Activated CD8-positive, alpha-beta memory T cell treated with anti-CD3 and anti-CD28 coated beads, Interleukin-2, amount 10 ng/mL, durations not matched to agents 7 days and 5 days (primary cell): ENCODE results near the gene NES. TPM values are rescaled to one million over a fixed set of nuclear protein-coding genes. Genes with fewer than 3 reads are reported as not detected.

Experiments
- ATAC-seq: fragments of 150-1000 bp; cut with Tn5 transposase; one replicate; pipeline ENCODE4 v1.10.0; 2021; ENCODE audit warnings: moderate library complexity
- CTCF ChIA-PET: fragments of 350-600 bp; sonication (Branson Sonifier 250); formaldehyde crosslinking; loops from one replicate; lab custom pipeline; 2021; ENCODE audit warnings: antibody characterized with exemption; lab: Charles Lee
- DNase-seq: peaks from one replicate; pipeline ENCODE4 v3.0.0-alpha.2; 2020
- H3K27ac Mint-ChIP-seq: one replicate; pipeline ENCODE4 v1.8.0; 2021; ENCODE audit warnings: mild to moderate bottlenecking, mixed read lengths
- H3K27me3 Mint-ChIP-seq: one replicate; pipeline ENCODE4 v1.8.0; 2021; ENCODE audit warnings: mixed read lengths
- H3K36me3 Mint-ChIP-seq: one replicate; pipeline ENCODE4 v1.8.0; 2021; ENCODE audit warnings: mild to moderate bottlenecking, mixed read lengths
- H3K4me1 Mint-ChIP-seq: one replicate; pipeline ENCODE4 v1.8.0; 2021; ENCODE audit warnings: mixed read lengths
- H3K4me3 Mint-ChIP-seq: one replicate; pipeline ENCODE4 v1.8.0; 2021; ENCODE audit warnings: mild to moderate bottlenecking, moderate library complexity, mixed read lengths
- H3K9me3 Mint-ChIP-seq: one replicate; pipeline ENCODE4 v1.8.0; 2022; ENCODE audit warnings: low read depth, mixed read lengths
- total RNA-seq, 2 experiments: library from RNA; stranded (reverse); gene quantifications; one replicate each; pipeline ENCODE4 v1.2.3, GENCODE V29; 2021

Gene NES
- total RNA-seq, 2 experiments from 2014 or later = not detected

DNA sequence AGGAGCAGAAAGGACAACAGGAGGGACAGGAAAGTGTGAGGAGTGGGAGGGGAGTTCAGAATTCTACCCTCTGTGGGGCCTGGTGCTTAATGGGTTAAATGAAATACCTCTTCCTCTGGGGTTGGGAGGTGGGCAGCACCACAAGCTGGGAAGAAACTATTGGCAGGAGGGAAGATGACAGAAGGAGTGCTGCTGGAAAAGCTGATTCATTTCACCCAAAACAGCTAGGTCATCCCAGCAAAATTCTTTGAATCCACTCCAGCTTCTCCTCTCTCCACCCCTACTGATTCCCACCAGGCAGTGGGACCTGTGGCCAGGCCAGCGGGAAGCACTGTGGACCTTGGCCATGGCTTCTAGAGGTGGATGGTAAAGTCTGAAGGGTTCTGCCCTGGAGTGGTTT is 22.5 kb downstream of the NES start:
- Mint-ChIP-seq H3K4me1 (peaks cover 30% of the 10 kb centered on the region), H3K9me3 (no peaks in the 10 kb centered on the region), H3K27ac (no peak overlapping the region), H3K36me3 (no peaks in the 10 kb centered on the region), H3K4me3 (no peak overlapping the region), H3K27me3 (peaks cover 69% of the 10 kb centered on the region)
- ATAC-seq (no peak), DNase-seq (no peak)
- CTCF ChIA-PET = interaction anchor here (1.3 to 12.6 kb wide), 6 partner anchors 12 to 269 kb away, joined by 4 to 340 read pairs (median 26); partner anchors contain the start of genes BCAN, HAPLN2 and NES

DNA sequence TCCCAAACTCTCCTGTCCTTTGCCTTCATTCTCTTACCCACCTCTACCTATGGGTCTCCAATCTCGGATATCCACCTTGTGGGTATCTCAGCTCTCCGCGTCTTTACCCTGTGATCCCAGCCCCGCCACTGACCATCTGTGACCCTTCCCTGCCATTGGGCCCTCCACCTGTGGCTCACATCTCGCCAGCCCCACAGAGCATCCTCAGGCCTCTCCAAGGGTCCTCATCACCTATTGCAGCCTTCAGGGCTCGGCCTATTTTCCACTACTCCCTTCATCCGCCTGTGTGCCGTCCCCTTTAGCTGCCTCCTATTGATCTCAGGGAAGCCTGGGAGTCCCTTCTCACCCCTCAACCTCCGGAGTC is 24.2 kb downstream of the NES start:
- CTCF ChIA-PET = interaction anchor here (1.2 to 22.5 kb wide), 3 partner anchors 10 to 172 kb away, joined by 3 to 344 read pairs (median 7); partner anchors contain the start of gene HAPLN2
- peaks cover 85% of the 10 kb centered on the region for H3K27me3 Mint-ChIP-seq
- DNase-seq (no peak), ATAC-seq (no peak)
- no peak overlapping the region for H3K27ac Mint-ChIP-seq
- no peaks in the 10 kb centered on the region for H3K36me3 Mint-ChIP-seq
- H3K4me1 Mint-ChIP-seq = peaks cover 12% of the 10 kb centered on the region
- no peaks in the 10 kb centered on the region for H3K9me3 Mint-ChIP-seq
- no peak overlapping the region for H3K4me3 Mint-ChIP-seq

DNA sequence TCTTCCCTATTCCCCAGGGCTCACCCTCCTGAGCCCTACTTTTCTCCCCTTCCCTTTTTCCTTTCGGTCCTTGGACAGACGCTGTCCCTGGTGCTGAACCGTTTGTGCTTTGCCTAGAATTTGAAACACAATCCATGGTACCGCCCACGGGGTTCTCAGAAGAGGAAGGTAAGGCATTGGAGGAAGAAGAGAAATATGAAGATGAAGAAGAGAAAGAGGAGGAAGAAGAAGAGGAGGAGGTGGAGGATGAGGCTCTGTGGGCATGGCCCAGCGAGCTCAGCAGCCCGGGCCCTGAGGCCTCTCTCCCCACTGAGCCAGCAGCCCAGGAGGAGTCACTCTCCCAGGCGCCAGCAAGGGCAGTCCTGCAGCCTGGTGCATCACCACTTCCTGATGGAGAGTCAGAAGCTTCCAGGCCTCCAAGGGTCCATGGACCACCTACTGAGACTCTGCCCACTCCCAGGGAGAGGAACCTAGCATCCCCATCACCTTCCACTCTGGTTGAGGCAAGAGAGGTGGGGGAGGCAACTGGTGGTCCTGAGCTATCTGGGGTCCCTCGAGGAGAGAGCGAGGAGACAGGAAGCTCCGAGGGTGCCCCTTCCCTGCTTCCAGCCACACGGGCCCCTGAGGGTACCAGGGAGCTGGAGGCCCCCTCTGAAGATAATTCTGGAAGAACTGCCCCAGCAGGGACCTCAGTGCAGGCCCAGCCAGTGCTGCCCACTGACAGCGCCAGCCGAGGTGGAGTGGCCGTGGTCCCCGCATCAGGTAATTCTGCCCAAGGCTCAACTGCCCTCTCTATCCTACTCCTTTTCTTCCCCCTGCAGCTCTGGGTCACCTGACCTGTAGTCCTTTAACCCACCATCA is 24.8 kb downstream of the NES start:
- DNase-seq = no peak
- Mint-ChIP-seq H3K4me3 (no peak overlapping the region), H3K27me3 (peaks cover 89% of the 10 kb centered on the region), H3K27ac (no peak overlapping the region), H3K9me3 (no peaks in the 10 kb centered on the region), H3K36me3 (no peaks in the 10 kb centered on the region), H3K4me1 (peaks cover 7% of the 10 kb centered on the region)
- ATAC-seq = no peak
- CTCF ChIA-PET = interaction anchor here (0.7 to 22.5 kb wide), 5 partner anchors 6 to 172 kb away, joined by 3 to 344 read pairs (median 7); partner anchors contain the start of gene HAPLN2

DNA sequence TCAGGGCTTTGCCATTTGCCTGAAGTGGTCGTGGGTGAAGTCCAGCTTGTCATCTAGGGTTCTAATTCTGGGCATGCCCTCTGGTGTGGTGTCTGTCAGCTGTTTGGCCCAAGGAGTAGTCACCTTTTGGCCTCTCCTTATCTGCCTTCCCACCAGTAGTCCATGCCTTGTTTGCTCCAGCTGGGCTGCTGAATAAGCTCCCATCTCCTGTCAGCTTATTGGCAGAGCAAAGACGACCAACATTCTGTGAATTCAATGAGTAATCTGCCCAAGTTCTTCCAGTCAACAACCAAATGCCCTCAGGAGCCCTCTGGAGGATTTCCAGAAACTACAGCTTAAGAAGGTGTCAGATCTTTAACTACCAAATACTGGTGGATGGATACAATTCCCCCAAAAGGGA is 28.3 kb downstream of the NES start:
- peaks cover 88% of the 10 kb centered on the region for H3K27me3 Mint-ChIP-seq
- no peak overlapping the region for H3K4me3 Mint-ChIP-seq
- no peak for ATAC-seq
- no peak for DNase-seq
- H3K27ac Mint-ChIP-seq = no peak overlapping the region
- no peaks in the 10 kb centered on the region for H3K9me3 Mint-ChIP-seq
- peaks cover 12% of the 10 kb centered on the region for H3K4me1 Mint-ChIP-seq
- CTCF ChIA-PET = interaction anchor here (0.6 to 22.5 kb wide), 10 partner anchors 10 to 263 kb away, joined by 3 to 344 read pairs (median 6); partner anchors contain the start of gene HAPLN2
- no peaks in the 10 kb centered on the region for H3K36me3 Mint-ChIP-seq

DNA sequence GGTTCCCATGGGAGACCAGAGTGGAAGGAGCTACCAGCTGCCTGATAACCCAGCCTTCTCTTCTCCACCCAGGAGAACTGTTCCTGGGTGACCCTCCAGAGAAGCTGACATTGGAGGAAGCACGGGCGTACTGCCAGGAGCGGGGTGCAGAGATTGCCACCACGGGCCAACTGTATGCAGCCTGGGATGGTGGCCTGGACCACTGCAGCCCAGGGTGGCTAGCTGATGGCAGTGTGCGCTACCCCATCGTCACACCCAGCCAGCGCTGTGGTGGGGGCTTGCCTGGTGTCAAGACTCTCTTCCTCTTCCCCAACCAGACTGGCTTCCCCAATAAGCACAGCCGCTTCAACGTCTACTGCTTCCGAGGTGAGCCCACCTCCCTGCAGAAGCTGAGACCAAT is 28.7 kb downstream of the NES start:
- H3K36me3 Mint-ChIP-seq = no peaks in the 10 kb centered on the region
- H3K9me3 Mint-ChIP-seq = no peaks in the 10 kb centered on the region
- ATAC-seq (no peak), DNase-seq (no peak)
- CTCF ChIA-PET = interaction anchor here (0.6 to 22.5 kb wide), 7 partner anchors 10 to 263 kb away, joined by 3 to 344 read pairs (median 6); partner anchors contain the start of gene HAPLN2
- H3K4me1 Mint-ChIP-seq = peaks cover 16% of the 10 kb centered on the region
- no peak overlapping the region for H3K27ac Mint-ChIP-seq
- H3K27me3 Mint-ChIP-seq = peaks cover 87% of the 10 kb centered on the region
- no peak overlapping the region for H3K4me3 Mint-ChIP-seq

DNA sequence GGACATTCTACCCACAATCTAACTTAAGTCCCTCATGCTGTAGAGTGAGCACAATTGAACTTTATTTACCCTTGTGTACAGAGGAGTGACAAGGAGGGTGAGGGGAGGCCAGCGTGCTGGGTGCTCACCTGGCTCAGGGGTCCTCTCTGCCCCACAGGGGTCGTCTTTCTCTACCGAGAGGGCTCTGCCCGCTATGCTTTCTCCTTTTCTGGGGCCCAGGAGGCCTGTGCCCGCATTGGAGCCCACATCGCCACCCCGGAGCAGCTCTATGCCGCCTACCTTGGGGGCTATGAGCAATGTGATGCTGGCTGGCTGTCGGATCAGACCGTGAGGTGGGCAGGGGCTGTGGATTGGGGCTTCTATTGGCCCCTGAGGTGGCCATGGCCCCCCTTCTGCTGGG is 29.9 kb downstream of the NES start:
- no peak overlapping the region for H3K27ac Mint-ChIP-seq
- no peak for DNase-seq
- CTCF ChIA-PET = interaction anchor here (1.6 to 22.5 kb wide), 4 partner anchors 11 to 261 kb away, joined by 3 to 344 read pairs (median 18); partner anchors contain the start of gene HAPLN2
- H3K4me1 Mint-ChIP-seq = peaks cover 28% of the 10 kb centered on the region
- no peaks in the 10 kb centered on the region for H3K9me3 Mint-ChIP-seq
- H3K4me3 Mint-ChIP-seq = no peak overlapping the region
- H3K36me3 Mint-ChIP-seq = no peaks in the 10 kb centered on the region
- no peak for ATAC-seq
- H3K27me3 Mint-ChIP-seq = peaks cover 90% of the 10 kb centered on the region

DNA sequence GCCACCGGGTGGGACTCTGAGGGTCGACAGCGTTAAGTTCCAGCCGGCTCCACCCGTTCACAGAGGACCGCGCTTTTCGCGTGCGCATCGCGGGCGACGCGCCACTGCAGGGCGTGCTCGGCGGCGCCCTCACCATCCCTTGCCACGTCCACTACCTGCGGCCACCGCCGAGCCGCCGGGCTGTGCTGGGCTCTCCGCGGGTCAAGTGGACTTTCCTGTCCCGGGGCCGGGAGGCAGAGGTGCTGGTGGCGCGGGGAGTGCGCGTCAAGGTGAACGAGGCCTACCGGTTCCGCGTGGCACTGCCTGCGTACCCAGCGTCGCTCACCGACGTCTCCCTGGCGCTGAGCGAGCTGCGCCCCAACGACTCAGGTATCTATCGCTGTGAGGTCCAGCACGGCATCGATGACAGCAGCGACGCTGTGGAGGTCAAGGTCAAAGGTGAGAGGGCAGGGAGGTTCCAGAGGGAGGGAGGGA is 30.4 kb downstream of the NES start:
- DNase-seq (no peak), ATAC-seq (no peak)
- H3K9me3 Mint-ChIP-seq = no peaks in the 10 kb centered on the region
- CTCF ChIA-PET = interaction anchor here (0.5 to 22.5 kb wide), 8 partner anchors 10 to 342 kb away, joined by 3 to 344 read pairs (median 4); partner anchors contain the start of gene HAPLN2
- H3K27me3 Mint-ChIP-seq = peaks cover 88% of the 10 kb centered on the region
- H3K4me3 Mint-ChIP-seq = no peak overlapping the region
- H3K36me3 Mint-ChIP-seq = no peaks in the 10 kb centered on the region
- peaks cover 32% of the 10 kb centered on the region for H3K4me1 Mint-ChIP-seq
- H3K27ac Mint-ChIP-seq = no peak overlapping the region

DNA sequence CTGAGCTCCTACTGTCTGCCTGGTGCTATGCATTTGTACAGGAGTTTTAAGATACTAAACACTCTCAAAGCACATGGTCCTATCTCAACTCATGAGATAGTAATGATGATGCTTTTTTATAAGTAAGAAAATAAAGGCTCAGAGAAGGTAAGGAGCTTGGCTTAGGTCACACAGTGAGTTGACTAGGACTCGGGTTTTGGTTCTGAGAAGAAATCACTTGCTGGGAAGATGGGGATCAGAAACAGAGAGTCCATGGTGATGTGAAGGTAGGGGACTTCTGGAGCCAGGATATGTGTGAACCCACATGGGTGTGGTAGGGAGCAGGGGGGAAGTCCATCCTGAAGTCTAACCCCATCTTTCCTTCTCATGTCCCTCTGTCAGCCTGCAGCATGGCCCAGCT is 31.5 kb downstream of the NES start:
- no peaks in the 10 kb centered on the region for H3K9me3 Mint-ChIP-seq
- peaks cover 41% of the 10 kb centered on the region for H3K4me1 Mint-ChIP-seq
- no peak overlapping the region for H3K27ac Mint-ChIP-seq
- H3K4me3 Mint-ChIP-seq = no peak overlapping the region
- no peak for DNase-seq
- CTCF ChIA-PET = interaction anchor here (0.6 to 22.5 kb wide), 8 partner anchors 11 to 260 kb away, joined by 3 to 344 read pairs (median 4); partner anchors contain the start of gene HAPLN2
- H3K27me3 Mint-ChIP-seq = peaks cover 91% of the 10 kb centered on the region
- ATAC-seq = no peak
- no peaks in the 10 kb centered on the region for H3K36me3 Mint-ChIP-seq

DNA sequence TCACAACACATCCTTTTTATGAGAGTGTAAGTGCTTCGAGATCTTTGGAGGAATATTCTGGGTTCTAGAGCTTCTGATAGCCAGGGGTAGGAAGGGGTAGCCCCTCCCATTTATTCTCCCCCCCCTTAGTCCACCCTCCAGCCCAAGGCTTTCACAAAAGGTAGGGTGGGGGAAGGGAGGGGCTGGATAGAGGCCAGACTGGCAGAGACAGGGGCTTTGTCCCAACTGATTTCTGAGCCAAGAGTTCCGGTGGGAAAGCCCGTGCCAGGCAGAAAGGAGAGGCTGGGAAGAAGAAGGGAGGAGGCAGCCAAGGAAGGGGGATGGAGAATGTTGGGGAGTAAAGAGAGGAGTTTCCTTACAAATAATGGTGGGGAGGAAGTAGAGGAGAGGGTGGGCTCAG is 32.2 kb downstream of the NES start:
- peaks cover 90% of the 10 kb centered on the region for H3K27me3 Mint-ChIP-seq
- no peak overlapping the region for H3K27ac Mint-ChIP-seq
- no peak for DNase-seq
- no peaks in the 10 kb centered on the region for H3K36me3 Mint-ChIP-seq
- no peak overlapping the region for H3K4me3 Mint-ChIP-seq
- no peaks in the 10 kb centered on the region for H3K9me3 Mint-ChIP-seq
- no peak for ATAC-seq
- CTCF ChIA-PET = interaction anchor here (0.6 to 22.5 kb wide), 7 partner anchors 13 to 260 kb away, joined by 3 to 344 read pairs (median 4); partner anchors contain the start of gene HAPLN2
- H3K4me1 Mint-ChIP-seq = peaks cover 41% of the 10 kb centered on the region

DNA sequence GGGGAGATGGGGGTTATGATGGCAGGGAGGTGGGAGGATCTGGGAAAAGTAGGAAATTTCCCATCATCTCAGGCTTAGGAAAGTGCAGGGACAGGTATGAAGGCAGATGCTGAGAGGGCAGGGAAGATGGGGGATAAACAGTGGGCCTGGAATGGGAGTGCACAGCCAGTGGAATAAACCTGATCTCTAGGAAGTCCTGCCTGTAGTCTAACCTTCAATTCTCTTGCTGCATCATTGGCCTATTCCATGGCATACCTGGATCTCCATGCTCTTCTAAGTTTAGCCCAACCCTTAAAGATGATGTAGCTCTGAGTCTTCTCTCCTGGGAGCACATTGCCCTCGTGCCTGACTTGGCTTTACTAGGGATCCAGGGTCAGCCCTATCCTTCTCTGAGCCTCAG is 32.6 kb downstream of the NES start:
- H3K27me3 Mint-ChIP-seq = peaks cover 93% of the 10 kb centered on the region
- no peaks in the 10 kb centered on the region for H3K9me3 Mint-ChIP-seq
- CTCF ChIA-PET = interaction anchor here (1.0 to 22.5 kb wide), 8 partner anchors 12 to 259 kb away, joined by 3 to 344 read pairs (median 13); partner anchors contain the start of gene HAPLN2
- H3K4me1 Mint-ChIP-seq = peaks cover 41% of the 10 kb centered on the region
- ATAC-seq (no peak), DNase-seq (no peak)
- no peak overlapping the region for H3K4me3 Mint-ChIP-seq
- no peaks in the 10 kb centered on the region for H3K36me3 Mint-ChIP-seq
- no peak overlapping the region for H3K27ac Mint-ChIP-seq

DNA sequence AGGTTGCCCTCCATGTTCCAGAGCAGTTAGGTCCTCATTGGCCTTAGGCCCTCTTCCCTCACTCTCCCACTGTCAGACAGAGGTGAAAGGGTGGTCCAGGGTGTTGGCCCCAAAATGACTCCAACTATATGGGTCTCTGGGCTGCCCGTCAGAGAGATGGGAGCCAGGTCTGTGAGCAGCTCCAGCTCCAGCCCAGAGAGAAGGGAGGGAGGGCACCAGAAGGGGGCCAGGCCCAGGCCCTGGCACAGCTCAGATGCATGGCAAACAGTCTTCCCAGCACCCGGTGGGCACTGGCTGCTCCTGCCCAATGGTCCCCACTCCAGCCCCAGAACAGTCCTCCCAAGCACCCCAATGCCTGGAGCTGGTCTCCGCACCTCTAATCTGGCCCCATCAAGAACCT is 33.1 kb downstream of the NES start:
- Mint-ChIP-seq H3K4me3 (no peak overlapping the region), H3K27ac (peak overlapping the region; percentile 54), H3K9me3 (no peaks in the 10 kb centered on the region), H3K27me3 (peaks cover 93% of the 10 kb centered on the region), H3K4me1 (peaks cover 41% of the 10 kb centered on the region), H3K36me3 (no peaks in the 10 kb centered on the region)
- CTCF ChIA-PET = interaction anchor here (0.8 to 22.5 kb wide), 12 partner anchors 12 to 361 kb away, joined by 3 to 344 read pairs (median 4); partner anchors contain the start of genes CRABP2, HAPLN2 and SMG5
- DNase-seq = no peak
- ATAC-seq = peak; percentile 8

DNA sequence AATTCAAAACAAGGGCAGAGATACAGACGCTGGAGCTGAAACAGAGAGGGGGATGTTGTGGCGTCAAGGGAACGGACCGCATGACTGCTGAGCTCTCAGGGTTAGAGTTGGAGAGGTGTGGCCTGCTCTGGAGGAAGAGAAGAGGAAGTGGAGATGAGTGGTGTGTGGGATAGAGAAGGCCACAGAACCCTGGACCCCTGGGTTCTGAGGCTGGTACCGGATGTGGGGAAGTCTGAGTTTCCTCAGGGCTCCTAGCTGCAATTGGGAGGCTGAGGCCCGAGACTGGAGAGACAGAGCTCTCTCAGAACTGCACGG is 33.5 kb downstream of the NES start:
- Mint-ChIP-seq H3K36me3 (no peaks in the 10 kb centered on the region), H3K27ac (peak overlapping the region; percentile 54), H3K4me3 (peak overlapping the region; percentile 1), H3K4me1 (peaks cover 41% of the 10 kb centered on the region), H3K27me3 (peaks cover 93% of the 10 kb centered on the region), H3K9me3 (no peaks in the 10 kb centered on the region)
- CTCF ChIA-PET = interaction anchor here (0.8 to 22.5 kb wide), 13 partner anchors 9 to 361 kb away, joined by 3 to 344 read pairs (median 4); partner anchors contain the start of genes CRABP2, HAPLN2 and SMG5
- peak; percentile 90 for DNase-seq
- ATAC-seq = peak; percentile 94
